ENCODE results near the gene DMBX1.

Gene DMBX1

DNA sequence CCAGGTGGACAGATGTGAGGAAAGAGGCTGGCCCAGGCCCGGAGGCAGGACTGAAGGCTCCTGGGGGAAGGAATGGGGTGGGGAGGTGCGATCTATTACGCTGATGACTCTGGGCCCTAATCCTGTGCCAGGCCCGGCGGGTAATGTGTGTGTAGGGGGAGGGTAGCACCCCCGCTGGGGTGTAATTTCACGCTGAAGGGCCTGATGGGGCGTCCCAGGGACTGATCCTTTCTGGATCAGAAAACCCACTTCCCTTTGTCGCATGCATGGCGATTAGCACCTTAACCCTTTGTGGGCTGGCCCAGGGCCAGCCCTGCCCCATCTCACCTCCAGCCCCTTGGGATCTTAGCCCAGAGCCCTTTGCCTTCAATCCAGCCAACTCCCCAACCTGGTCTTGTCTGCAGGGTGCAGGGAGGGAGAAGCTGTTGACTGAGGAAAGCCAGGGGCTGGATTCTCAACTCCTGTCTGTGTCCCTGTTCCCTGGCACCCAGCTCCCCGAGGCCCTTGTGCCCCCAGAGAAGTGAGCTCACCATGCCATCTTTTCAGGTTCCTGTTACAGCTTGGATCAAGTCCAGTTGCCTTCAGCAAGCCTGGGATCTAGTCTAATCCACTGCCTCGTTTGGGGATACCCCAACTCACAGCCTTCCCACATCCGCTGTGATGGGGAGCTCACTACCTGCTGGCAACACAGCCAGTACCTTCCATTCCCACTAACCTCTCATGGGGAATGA lies 35.8 kb downstream of the DMBX1 start:
- no peak for DNase-seq (ENCODE audit: low read depth)

DNA sequence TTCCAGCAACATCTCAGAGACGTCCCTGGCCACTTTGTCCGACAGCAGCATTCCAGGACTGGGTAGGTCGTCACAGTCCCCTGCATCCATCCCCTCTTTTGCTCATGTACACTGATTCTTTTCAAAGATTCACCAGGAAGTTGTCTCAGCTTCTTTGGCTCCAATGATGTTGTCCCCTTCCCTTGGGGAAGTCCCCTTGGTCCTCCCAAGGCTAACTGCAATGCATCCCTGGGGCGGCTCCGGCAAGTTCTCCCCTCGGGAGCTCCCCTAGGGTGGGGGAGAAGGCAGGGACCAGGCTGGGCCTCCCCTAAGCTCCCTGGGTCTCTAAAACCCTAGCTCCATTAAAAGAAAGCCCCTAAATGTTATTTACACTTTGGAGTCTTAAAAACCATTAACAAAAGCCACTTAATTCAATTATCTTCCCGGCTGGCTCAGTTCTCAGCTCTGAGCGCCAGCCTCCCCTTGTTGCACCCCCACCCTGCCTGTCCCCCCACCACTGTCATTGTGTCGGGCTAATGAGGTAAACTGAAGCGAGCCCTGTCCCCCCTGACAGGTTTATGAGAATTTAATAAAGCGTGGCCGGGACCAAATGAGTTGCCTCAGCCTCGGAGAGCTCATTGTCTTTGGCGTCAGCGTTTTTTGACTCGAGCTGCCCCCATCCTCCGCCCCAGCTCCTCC lies 36.5 kb downstream of the DMBX1 start:
- no peak for DNase-seq (ENCODE audit: low read depth)

DNA sequence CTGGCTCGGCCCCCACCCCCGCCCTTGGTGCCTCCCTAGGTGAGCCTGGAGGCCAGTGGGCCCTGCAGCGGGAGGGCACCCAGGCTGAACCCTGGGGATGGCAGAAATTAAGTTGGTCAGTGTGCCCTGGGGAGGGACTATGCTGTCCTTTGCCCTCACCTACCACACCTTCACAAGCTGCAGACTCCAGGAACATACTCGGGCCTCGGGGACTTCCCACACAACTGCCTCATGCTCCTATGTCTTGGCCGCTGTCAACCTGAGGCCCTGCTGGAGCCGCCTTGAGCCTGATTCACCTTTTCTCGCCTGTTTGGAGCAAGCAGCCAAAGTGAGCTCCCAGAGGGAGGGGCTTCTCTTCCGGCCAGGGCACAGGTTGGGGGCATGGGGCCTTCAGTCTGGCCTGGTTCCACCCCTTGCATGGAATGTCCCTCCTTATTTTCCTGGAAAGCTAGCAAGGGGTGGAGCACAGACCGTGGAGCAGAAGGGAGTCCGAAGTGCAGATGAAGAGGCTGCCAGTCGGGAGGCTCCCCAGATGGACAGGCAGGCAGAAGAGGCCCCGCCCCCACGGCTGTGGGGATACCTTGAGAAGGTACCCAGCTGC lies 37.2 kb downstream of the DMBX1 start:
- no peak for DNase-seq (ENCODE audit: low read depth)

DNA sequence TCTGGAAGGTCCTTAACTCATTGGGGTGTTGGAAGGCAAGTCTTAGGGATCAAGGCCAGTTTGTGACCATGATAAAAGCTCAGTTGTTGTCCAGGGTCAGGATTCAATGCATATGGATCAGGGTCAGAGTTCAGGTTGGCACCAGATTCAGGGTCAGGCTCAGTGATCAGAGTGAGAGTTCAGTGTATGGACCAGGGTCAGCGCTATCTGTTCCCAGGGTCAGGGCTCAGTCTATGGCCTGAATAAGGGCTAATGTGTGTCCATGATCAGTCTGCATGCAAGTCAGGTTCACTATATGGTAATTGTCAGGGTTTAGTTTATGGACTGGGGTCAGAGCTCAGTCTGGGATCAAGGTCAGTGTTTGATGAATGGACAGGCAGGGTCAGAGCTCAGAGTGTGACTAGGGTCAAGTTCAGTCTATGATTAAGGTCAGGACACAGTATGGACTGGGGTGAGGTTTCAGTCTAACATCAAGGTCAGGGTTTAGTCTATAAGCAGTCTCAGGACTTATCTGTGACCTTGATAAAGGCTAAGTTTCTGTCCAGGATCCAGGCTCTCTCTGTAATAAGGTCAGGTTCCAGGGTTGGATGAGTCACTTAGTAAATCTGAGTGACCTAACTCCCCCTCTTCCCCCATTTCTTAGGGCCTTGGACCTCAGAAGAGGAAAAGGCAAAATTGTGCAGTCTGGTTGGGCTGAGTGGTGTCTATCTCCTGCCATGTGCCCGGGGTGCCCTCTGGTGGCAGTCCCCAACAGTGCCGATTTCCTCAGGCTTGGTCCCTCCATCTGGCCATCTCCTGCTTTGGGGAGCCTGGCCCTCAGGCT lies 38.0 kb downstream of the DMBX1 start:
- peak; percentile 59 for DNase-seq (ENCODE audit: low read depth)

DNA sequence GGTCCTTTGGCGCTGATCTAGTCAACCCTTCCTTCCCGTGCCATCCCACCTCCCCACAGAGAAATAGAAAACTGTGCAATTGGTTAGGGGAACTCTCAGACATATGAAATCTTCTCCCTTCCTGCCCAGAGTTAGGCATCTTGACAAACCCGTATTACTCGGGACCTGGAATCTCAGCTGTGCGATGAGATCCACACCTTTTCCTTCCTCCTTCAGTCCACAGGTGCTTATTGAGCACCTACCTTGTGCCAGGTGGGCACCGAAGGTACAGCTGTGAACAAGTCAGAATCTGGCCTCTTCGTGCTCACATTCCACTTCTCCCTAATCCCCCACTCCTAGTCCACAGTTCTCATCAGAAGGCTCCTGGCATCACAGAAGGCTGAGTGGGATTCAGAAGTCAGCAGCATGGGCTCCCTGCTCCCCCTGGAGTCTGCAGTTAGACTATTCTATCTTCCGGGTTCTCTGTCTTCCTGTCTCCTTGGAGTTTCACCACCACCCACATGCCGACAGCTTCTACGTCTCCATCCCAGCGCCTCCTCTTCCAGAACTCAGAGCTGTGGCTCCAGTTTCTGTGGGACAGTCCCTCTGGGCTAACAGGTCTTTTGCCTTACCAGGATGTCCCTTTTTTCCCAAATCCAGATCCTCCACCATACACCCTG lies 38.8 kb downstream of the DMBX1 start:
- DNase-seq (ENCODE audit: low read depth), result no peak

DNA sequence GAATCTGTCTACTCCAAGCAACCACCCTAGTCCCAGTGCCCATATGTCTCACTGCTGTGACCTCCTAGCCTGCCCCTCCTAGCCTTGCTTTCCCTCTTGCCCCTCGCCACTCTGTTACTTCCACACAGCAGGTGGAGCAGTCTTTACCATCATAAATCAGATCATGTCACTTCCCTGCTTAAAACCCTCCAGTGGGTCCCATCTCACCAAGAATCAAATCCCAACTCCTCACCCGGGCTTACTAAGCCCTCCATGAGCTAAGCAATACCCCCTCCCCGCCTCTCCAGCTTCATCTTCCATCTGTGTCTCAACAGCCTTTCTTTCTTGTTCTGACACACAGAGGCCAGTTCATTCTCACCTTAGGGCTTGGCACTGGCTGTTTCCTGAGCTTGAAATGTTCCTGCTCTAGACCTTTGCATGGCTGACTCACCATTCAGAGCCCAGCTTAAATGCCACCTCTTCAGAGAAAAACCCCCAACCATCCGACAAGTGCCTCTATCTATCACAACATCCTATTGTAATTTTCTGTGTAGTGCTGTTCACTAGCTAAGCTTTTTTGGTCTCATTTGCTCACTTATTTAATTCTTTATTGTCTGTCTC lies 39.5 kb downstream of the DMBX1 start:
- no peak for DNase-seq (ENCODE audit: low read depth)

DNA sequence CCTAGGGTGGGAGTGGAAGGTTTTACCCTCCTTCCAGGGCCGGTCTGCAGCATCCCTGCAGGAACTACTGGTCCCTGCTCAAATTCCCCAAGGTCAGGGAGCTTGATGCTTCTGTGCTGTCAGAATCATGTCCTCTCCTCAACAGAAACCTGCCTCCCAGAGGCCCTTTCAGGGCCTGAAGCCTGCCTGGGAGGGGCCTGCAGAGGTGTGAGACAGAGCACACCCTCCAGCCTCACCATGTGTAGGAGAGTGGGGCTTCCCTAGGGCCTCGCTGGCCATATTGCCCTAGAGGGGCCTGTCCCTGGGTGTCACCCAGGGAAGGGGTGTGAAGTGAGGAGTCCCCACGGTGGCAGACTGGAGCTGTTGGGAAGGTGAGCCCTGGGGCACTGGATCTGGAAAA lies 40.7 kb downstream of the DMBX1 start:
- no peak for DNase-seq (ENCODE audit: low read depth)

DNA sequence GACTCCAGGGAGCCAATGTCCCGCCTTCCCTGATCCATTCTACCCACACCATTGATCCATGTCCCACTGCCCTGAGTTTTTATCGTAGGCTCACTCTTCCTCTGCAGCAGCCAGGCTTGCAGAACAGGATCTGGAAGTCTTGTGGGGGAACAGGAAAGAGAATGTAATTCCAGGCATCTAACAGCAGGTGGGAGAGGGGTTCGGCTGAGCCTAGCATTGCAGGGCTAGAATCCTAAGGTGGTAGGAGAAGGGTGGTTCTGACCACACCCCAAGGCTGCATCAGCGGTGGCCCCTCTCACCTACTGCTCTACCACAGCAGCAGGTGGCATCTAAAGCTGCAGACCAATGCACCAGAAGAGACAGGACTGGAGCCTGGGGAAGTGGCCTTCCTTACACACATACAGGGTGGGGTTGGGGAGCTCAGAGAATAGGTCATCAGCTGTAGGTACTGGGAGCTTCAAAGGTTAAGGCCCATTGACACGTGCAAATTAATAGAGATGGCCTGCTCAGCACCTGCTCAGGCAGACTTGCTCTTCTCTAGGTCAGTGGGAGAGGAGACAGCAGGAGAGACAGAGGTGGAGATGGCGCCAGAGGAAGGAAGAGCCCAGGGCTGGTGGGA lies 41.3 kb downstream of the DMBX1 start:
- no peak for DNase-seq (ENCODE audit: low read depth)

DNA sequence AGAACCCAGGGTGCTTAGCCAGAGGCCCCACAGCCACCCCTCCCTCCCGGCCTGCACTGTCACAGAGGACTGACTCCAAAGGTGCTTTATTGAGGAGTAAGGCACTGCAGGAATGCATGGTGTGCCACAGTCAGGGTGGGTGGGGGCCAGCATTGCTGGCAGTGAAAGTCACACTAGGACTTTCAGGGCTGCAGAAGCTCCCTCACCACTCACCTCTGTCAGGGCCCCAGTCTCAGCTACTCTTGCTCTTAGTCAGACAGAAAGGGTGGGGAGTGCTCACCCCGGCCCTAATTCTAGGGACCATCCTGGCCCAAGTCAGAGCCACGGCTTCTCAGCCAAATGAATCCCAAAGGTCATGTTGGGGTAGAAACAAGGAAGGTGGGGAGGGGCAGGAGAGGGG lies 42.5 kb downstream of the DMBX1 start:
- no peak for DNase-seq (ENCODE audit: low read depth)

DNA sequence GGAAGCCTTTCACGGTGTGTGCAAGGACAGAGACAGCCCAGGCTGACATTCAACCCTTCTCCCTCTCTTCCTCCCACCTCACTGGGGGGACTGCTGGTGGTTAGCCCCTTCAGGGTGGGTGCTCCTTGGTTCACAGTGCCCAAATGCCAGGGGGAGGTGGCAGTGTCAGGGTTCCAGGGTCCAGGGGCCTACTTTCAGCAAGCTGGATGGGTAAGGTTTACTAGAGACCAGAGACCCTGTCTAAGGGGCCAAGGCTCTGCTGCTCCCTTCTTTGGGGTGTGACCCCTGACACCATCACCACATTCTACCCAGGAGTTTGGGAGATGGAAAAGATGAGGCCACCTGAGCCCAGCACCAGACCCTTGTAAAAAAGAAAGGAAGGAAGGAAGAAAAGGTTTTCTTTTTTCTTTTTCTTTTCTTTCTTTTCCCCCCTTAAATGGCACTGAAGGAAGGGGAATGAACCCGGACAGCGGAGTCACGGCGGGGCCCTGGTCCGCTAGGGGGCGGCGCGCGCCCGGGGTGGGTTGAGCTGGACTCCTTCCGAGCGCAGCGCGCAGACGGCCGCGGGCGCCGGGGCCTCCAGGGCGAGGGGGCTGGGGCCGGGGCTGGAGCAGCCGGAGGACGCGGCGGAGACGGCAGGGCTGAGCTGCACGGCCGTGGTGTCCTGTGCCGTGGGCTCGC lies 43.0 kb downstream of the DMBX1 start:
- peak; percentile 60 for DNase-seq (ENCODE audit: low read depth)

DNA sequence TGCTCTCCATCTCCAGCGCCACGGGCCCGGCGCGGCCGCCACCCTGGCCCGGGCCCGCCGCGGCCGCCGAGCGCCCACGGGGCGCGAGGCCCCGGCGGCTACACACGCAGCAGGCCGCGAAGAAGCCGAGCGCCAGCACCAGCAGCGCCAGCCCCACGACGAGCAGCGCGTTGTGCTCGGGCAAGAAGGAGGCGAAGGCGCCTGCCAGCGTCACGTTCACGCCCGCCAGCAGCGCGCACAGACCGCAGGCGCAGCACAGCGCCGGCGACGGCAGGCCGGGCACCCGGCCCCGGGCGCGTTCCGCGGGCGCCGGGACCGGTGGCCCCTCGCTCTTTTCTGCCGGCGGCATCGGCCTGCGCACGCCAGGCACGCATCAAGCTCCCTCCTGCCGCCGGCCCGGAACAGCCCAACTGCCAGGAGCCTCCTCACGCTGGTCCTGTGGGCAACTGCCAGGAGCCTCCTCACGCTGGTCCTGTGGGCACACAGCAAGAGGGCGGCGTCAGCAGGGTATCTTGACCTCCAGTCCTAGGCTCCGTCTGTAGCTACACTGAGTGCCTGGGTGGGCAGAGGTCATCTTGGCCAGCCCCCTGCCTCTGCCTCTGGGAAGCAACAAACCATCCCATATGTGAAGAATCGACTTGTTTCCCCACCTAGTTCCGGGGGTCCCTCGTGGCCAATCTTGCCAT lies 43.7 kb downstream of the DMBX1 start:
- DNase-seq (ENCODE audit: low read depth), result peak; percentile 33

DNA sequence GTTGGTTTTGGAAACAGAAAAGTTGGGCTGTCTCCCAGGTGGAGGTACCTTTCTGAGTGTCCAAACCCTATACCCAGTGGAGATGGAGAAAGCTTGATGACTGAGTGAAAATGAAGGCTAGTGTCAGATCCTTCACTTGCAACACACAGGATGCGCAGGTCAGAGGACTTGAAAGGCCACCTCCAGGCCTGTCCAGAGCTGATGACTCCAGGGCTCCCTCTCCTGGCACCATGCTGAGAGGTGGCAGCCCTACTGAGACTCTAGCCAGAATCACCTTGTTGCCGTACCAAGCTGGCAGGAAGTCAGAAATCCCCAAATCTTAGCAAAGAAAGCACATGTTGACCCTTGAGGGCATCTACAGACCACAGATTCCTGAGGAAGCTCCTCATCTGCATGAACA lies 45.4 kb downstream of the DMBX1 start:
- DNase-seq (ENCODE audit: low read depth), result no peak

DNA sequence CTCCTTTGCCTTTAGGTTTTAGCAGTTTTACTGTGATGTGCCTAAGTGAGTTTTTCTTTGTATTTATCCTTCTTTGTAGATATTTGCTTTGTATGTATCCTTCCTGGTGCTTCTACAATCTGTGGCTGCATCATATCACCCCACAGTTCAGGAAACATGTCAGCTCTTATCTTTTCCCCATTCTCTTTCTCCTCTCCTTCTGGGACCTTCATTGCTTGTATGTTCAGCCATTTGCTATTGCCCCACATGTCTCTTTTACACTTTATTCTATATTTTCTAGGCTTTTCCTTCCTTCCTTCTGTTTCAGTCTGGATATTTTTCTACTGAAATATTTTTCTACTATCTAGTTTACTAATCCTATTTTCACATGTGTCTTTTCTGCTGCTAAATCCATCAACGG lies 46.9 kb downstream of the DMBX1 start:
- DNase-seq (ENCODE audit: low read depth), result no peak

DNA sequence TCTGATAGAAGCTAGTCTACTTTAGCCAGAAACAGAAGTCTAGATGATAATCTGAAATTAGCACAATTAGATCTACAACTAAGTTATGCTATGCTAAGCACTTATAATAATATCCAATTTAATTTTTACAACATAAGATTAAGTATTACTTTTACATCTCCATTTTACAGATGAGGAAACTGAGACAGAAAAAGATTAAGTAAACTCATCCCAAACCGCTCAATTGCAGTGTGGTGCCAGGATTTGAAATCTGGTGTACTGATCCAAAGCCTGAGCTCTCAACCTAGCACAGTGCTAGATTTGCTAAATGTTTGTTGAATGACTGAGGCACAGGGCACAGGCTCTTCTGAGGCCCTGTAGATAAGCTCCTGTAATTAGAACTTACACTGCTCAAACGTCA lies 48.0 kb downstream of the DMBX1 start:
- DNase-seq (ENCODE audit: low read depth), result no peak

DNA sequence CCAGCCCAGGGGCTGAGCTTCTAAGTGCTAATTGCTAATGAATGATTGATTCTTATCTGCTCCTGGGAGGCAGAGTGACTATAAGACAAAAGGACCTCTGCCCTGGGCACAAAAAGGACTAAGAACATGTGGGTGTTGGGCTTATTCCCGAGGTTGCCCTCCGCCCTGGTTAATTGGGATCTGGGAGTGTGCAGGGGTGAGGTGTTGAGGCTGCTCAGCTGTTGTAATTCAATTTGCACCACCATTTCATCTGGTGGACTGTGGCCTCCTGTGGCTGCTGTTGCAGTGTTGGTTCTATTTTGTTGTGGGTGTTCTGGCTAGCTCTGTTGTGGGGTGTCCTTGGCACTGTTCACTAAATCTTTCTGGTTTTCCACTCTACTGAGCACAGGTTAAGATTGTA lies 48.5 kb downstream of the DMBX1 start:
- no peak for DNase-seq (ENCODE audit: low read depth)

Measured in activated T-cell treated with anti-CD3 and anti-CD28 coated beads for 24 hours (primary cell).